Osteoblast (primary cell): Measurements from ENCODE around the gene CCDC178. TPM values are rescaled to one million over a fixed set of nuclear protein-coding genes. Genes with fewer than 3 reads are reported as not detected.
A peak's percentile ranks its signal among the peaks of the same experiment; 100 is the strongest.

ENCODE experiments used
- DNase-seq: peaks from one replicate; pipeline ENCODE4 v3.0.0; 2011; ENCODE audit warnings: low spot score, mixed read lengths; ENCODE audit not compliant: insufficient read length; ENCODE audit errors: missing footprints
- H2AFZ ChIP-seq: 2 replicates; pipeline ENCODE4 v1.6.0; 2011; ENCODE audit warnings: mild to moderate bottlenecking, low read length
- H3K27ac ChIP-seq: 2 replicates; pipeline ENCODE4 v1.5.1; 2011; ENCODE audit warnings: mild to moderate bottlenecking, low read depth, low read length, moderate library complexity
- H3K27me3 ChIP-seq: 2 replicates; pipeline ENCODE4 v1.6.0; 2012; ENCODE audit warnings: mild to moderate bottlenecking, control low read depth, inconsistent platforms, low read length, moderate library complexity; ENCODE audit not compliant: insufficient read depth
- H3K36me3 ChIP-seq: 2 replicates; pipeline ENCODE4 v1.5.1; 2011; ENCODE audit warnings: mild to moderate bottlenecking, low read length, control low read depth, moderate library complexity; ENCODE audit not compliant: insufficient read depth
- H3K4me1 ChIP-seq: 2 replicates; pipeline ENCODE4 v1.5.1; 2011; ENCODE audit warnings: mild to moderate bottlenecking, low read length, control low read depth, moderate library complexity; ENCODE audit not compliant: insufficient read depth
- H3K4me2 ChIP-seq: 2 replicates; pipeline ENCODE4 v1.6.0; 2011; ENCODE audit warnings: mild to moderate bottlenecking, low read length; ENCODE audit not compliant: insufficient read depth
- H3K4me3 ChIP-seq: fragments of 200-600 bp; sonication (generic); 3 replicates; pipeline ENCODE4 v1.5.1; 2012; ENCODE audit warnings: mild to moderate bottlenecking, low read length, inconsistent platforms; ENCODE audit not compliant: insufficient read depth
- H3K79me2 ChIP-seq: 2 replicates; pipeline ENCODE4 v1.6.0; 2012; ENCODE audit warnings: mild to moderate bottlenecking, low read length, control low read depth, inconsistent platforms; ENCODE audit not compliant: insufficient read depth
- H3K9me3 ChIP-seq: 2 replicates; pipeline ENCODE4 v1.5.1; 2011; ENCODE audit warnings: low read depth, low read length, control low read depth
- H4K20me1 ChIP-seq: 2 replicates; pipeline ENCODE4 v1.6.0; 2012; ENCODE audit warnings: mild to moderate bottlenecking, low read length, control low read depth; ENCODE audit not compliant: insufficient read depth
- CTCF ChIP-seq: IDR thresholded peaks from 2 replicates; pipeline ENCODE4 v1.5.1; 2011; ENCODE audit warnings: mild to moderate bottlenecking, low read depth, low read length, moderate library complexity; ENCODE audit errors: extremely low read depth
- total RNA-seq: library from RNA; depleted of rRNA; stranded (reverse); fragments of >200 nt; gene quantifications from 2 replicates; pipeline ENCODE4 v1.2.3, GENCODE V29; 2012

CCDC178 gene
- total RNA-seq, 1 donor: not detected

GRCh38 chr18:33097126-33097525 lies 343.4 kb downstream of the CCDC178 start:
- Histone ChIP-seq H3K4me1 (no peaks in the 10 kb centered on the region), H3K27me3 (no peaks in the 10 kb centered on the region), H4K20me1 (no peaks in the 10 kb centered on the region), H3K27ac (no peak overlapping the region), H3K79me2 (no peaks in the 10 kb centered on the region), H3K9me3 (no peaks in the 10 kb centered on the region), H3K36me3 (no peaks in the 10 kb centered on the region), H3K4me3 (no peak overlapping the region), H2AFZ (no peak overlapping the region), H3K4me2 (no peak overlapping the region)
- TF ChIP-seq CTCF: no peak
- no peak for DNase-seq

GRCh38 chr18:33090461-33090860 lies 350.1 kb downstream of the CCDC178 start:
- Histone ChIP-seq H3K36me3 (no peaks in the 10 kb centered on the region), H3K79me2 (no peaks in the 10 kb centered on the region), H3K27me3 (no peaks in the 10 kb centered on the region), H2AFZ (no peak overlapping the region), H3K4me1 (no peaks in the 10 kb centered on the region), H3K4me3 (no peak overlapping the region), H4K20me1 (no peaks in the 10 kb centered on the region), H3K9me3 (no peaks in the 10 kb centered on the region), H3K4me2 (no peak overlapping the region), H3K27ac (no peak overlapping the region)
- peak; percentile 1 for DNase-seq
- no peak for TF ChIP-seq CTCF

- Histone ChIP-seq H3K27ac (no peak overlapping the region), H3K4me1 (no peaks in the 10 kb centered on the region), H3K9me3 (no peaks in the 10 kb centered on the region), H3K27me3 (no peaks in the 10 kb centered on the region), H3K79me2 (no peaks in the 10 kb centered on the region), H2AFZ (no peak overlapping the region), H3K4me3 (no peak overlapping the region), H4K20me1 (no peaks in the 10 kb centered on the region), H3K36me3 (no peaks in the 10 kb centered on the region), H3K4me2 (no peak overlapping the region)
- DNase-seq: no peak
- no peak for TF ChIP-seq CTCF
Observed at GRCh38 chr18:33076601-33077000, 363.9 kb downstream of the CCDC178 start.

- Histone ChIP-seq H2AFZ (no peak overlapping the region), H3K9me3 (no peaks in the 10 kb centered on the region), H3K27me3 (no peaks in the 10 kb centered on the region), H3K4me3 (no peak overlapping the region), H3K4me2 (no peak overlapping the region), H3K79me2 (no peaks in the 10 kb centered on the region), H4K20me1 (no peaks in the 10 kb centered on the region), H3K27ac (no peak overlapping the region), H3K36me3 (no peaks in the 10 kb centered on the region), H3K4me1 (no peaks in the 10 kb centered on the region)
- TF ChIP-seq CTCF: no peak
- no peak for DNase-seq
Observed at GRCh38 chr18:33074125-33074524, 366.4 kb downstream of the CCDC178 start.
